ENCODE measurements around the gene FBL. TPM values are rescaled to one million over a fixed set of nuclear protein-coding genes. Genes with fewer than 3 reads are reported as not detected.
A peak's percentile ranks its signal among the peaks of the same experiment; 100 is the strongest.

Gene FBL
- total RNA-seq, 1 experiment from 2014 or later, result 576 TPM

- CTCF ChIA-PET, result interaction anchor here (0.9 kb wide), 1 partner anchor 10 kb away, joined by 3 read pairs; no protein-coding TSS in a partner anchor
- Mint-ChIP-seq H3K27ac (no peak overlapping the region), H3K4me3 (no peak overlapping the region), H3K36me3 (no peaks in the 10 kb centered on the region), H3K4me1 (peaks cover 8% of the 10 kb centered on the region), H3K9me3 (no peaks in the 10 kb centered on the region), H3K27me3 (ENCODE audit: low read depth) (peaks cover 7% of the 10 kb centered on the region)
- POLR2A ChIA-PET, result no interaction called here
- DNase-seq (ENCODE audit: low spot score) (no peak), ATAC-seq (no peak)
- TF ChIP-seq SP1 (CRISPR knock-in tag; conservative IDR thresholded peaks at IDR 0.05), result no peak
- no peak for TF ChIP-seq ZBTB21 (CRISPR knock-in tag; IDR thresholded peaks at IDR 0.05; ENCODE audit: borderline replicate concordance)
- TF ChIP-seq ZNF512 (CRISPR knock-in tag; IDR thresholded peaks at IDR 0.05; ENCODE audit: borderline replicate concordance), result no peak
- TF ChIP-seq TCF7 (CRISPR knock-in tag; IDR thresholded peaks at IDR 0.05; ENCODE audit: low read depth), result no peak
- TF ChIP-seq FOXP4 (CRISPR knock-in tag; IDR thresholded peaks at IDR 0.05), result no peak
- TF ChIP-seq OVOL2 (CRISPR knock-in tag; IDR thresholded peaks at IDR 0.05; ENCODE audit: borderline replicate concordance), result no peak
- TF ChIP-seq CREM (CRISPR knock-in tag; IDR thresholded peaks at IDR 0.05), result no peak
- TF ChIP-seq ZNF281 (CRISPR knock-in tag; IDR thresholded peaks at IDR 0.05), result no peak
Measured at GRCh38 chr19:39871362-39871761, 25.2 kb upstream of the FBL start.

- peak; percentile 86 for TF ChIP-seq MAX (CRISPR knock-in tag; IDR thresholded peaks at IDR 0.05)
- no peak for TF ChIP-seq RELA (CRISPR knock-in tag; IDR thresholded peaks at IDR 0.05; ENCODE audit: borderline replicate concordance)
- peak; percentile 66; the same call in 1 of the 2 replicates for TF ChIP-seq NFE2L1 (CRISPR knock-in tag; IDR thresholded peaks at IDR 0.05)
- TF ChIP-seq RORB (CRISPR knock-in tag; IDR thresholded peaks at IDR 0.05), result no peak
- no peak for TF ChIP-seq ZBTB21 (CRISPR knock-in tag; IDR thresholded peaks at IDR 0.05; ENCODE audit: borderline replicate concordance)
- Mint-ChIP-seq H3K4me3 (peak overlapping the region; percentile 41), H3K4me1 (peaks cover 8% of the 10 kb centered on the region), H3K27me3 (ENCODE audit: low read depth) (peaks cover 9% of the 10 kb centered on the region), H3K36me3 (no peaks in the 10 kb centered on the region), H3K27ac (no peak overlapping the region; the same call in 1 of the 2 replicates), H3K9me3 (no peaks in the 10 kb centered on the region)
- ATAC-seq, result peak; percentile 99
- POLR2A ChIA-PET, result no interaction called here
- peak; percentile 85 for DNase-seq (ENCODE audit: low spot score)
- CTCF ChIA-PET, result interaction anchor here (0.7 to 1.9 kb wide), 2 partner anchors 11 to 100 kb away, joined by 3 to 8 read pairs; partner anchors contain the start of gene PSMC4
Measured at GRCh38 chr19:39870171-39870971, 24.2 kb upstream of the FBL start.

- H3K9me3 Mint-ChIP-seq, result no peaks in the 10 kb centered on the region
- POLR2A ChIA-PET, result no interaction called here
- no peak for DNase-seq (ENCODE audit: low spot score)
- peaks cover 8% of the 10 kb centered on the region for H3K4me1 Mint-ChIP-seq
- no peak overlapping the region for H3K27ac Mint-ChIP-seq
- CTCF ChIA-PET, result interaction anchor here (1.2 kb wide), 1 partner anchor 14 kb away, joined by 4 read pairs; no protein-coding TSS in a partner anchor
- H3K4me3 Mint-ChIP-seq, result no peak overlapping the region
- peaks cover 12% of the 10 kb centered on the region for H3K27me3 Mint-ChIP-seq (ENCODE audit: low read depth)
- no peaks in the 10 kb centered on the region for H3K36me3 Mint-ChIP-seq
- no peak for ATAC-seq
- no peak for TF ChIP-seq ATF3 (CRISPR knock-in tag; conservative IDR thresholded peaks at IDR 0.05)
- no peak for TF ChIP-seq ZSCAN18 (CRISPR knock-in tag; IDR thresholded peaks at IDR 0.05)
- TF ChIP-seq FOXK1 (CRISPR knock-in tag; IDR thresholded peaks at IDR 0.05), result no peak
- TF ChIP-seq TEAD4 (CRISPR knock-in tag; IDR thresholded peaks at IDR 0.05), result no peak
- TF ChIP-seq STAT6 (CRISPR knock-in tag; conservative IDR thresholded peaks at IDR 0.05; ENCODE audit: low read depth), result no peak
- no peak for TF ChIP-seq PRRX2 (CRISPR knock-in tag; IDR thresholded peaks at IDR 0.05)
Measured at GRCh38 chr19:39867952-39868351, 21.8 kb upstream of the FBL start.
